ENCODE measurements around the gene TMEM31. TPM values are rescaled to one million over a fixed set of nuclear protein-coding genes. Genes with fewer than 3 reads are reported as not detected.

The TMEM31 gene
- total and polyA plus RNA-seq, 2 of the 8 experiments (the other 6 are each of a cell fraction or from before 2014, with no cell fraction given), result 0.65 TPM; not detected in 1

GRCh38 chrX:103742339-103742738 is 31.6 kb downstream of the TMEM31 start (continued):
- TF ChIP-seq CBX8 (IDR thresholded peaks at IDR 0.05; ENCODE audit: borderline replicate concordance, low read depth, low read length) (no peak), TBP (IDR thresholded peaks at IDR 0.05; ENCODE audit: low read depth, low read length) (peak; percentile 64), BACH1 (IDR thresholded peaks at IDR 0.05; ENCODE audit: low read length) (no peak), SAP30 (IDR thresholded peaks at IDR 0.05; ENCODE audit: insufficient read depth, insufficient replicate concordance, low read length) (no peak), MAX (IDR thresholded peaks at IDR 0.05) (no peak), TAF7 (optimal IDR thresholded peaks at IDR 0.05; ENCODE audit: borderline replicate concordance, low read depth, low read length) (peak; percentile 35), KDM1A (IDR thresholded peaks at IDR 0.05; ENCODE audit: borderline replicate concordance, low read length) (no peak), RXRA (IDR thresholded peaks at IDR 0.05; ENCODE audit: insufficient read depth, low read depth, low read length) (no peak), SP1 (IDR thresholded peaks at IDR 0.05; ENCODE audit: low read depth, low read length) (peak; percentile 56; the same call in 1 of the 2 replicates), CTBP2 (IDR thresholded peaks at IDR 0.05; ENCODE audit: borderline replicate concordance, insufficient read depth, insufficient read length, low read length) (no peak), EZH2 (IDR thresholded peaks at IDR 0.05; ENCODE audit: low read depth, low read length, severe bottlenecking) (no peak), CHD2 (IDR thresholded peaks at IDR 0.05; ENCODE audit: low read length) (no peak), FOSL1 (IDR thresholded peaks at IDR 0.05; ENCODE audit: insufficient read depth, low read depth, low read length) (no peak), NANOG (IDR thresholded peaks at IDR 0.05; ENCODE audit: insufficient read depth, low read depth, low read length, poor library complexity, severe bottlenecking) (peak; percentile 83), SP4 (IDR thresholded peaks at IDR 0.05; ENCODE audit: low read length) (no peak), ASH2L (IDR thresholded peaks at IDR 0.05; ENCODE audit: low read length) (no peak), POU5F1 (IDR thresholded peaks at IDR 0.05; ENCODE audit: low read depth, low read length) (peak; percentile 40; the same call in 1 of the 2 replicates), HDAC2 (IDR thresholded peaks at IDR 0.05; ENCODE audit: borderline replicate concordance in 1 of 2, low read depth in 2 of 2, low read length in 2 of 2) (no peak), CTCF (IDR thresholded peaks at IDR 0.05; ENCODE audit: control extremely low read depth in 1 of 3, insufficient read depth in 1 of 3, low read depth in 1 of 3, low read length in 3 of 3) (no peak), CREB1 (IDR thresholded peaks at IDR 0.05) (no peak)
